NK-92 (cell line): Measurements from ENCODE around the gene HEMGN.
A peak's percentile ranks its signal among the peaks of the same experiment; 100 is the strongest.
"Not testable (repeated sequence)": the region's sequence is repeated elsewhere in the genome, so short reads cannot be mapped to it uniquely, and the experiment has no call there.

Experiments used
- DNase-seq: peaks from one replicate; lab custom pipeline; 2025; ENCODE audit not compliant: unreplicated experiment; lab: John Stamatoyannopoulos, UW

The HEMGN gene

GRCh38 chr9:97938081-97938644, at the start of gene HEMGN:
TSS of gene HEMGN (minus strand) at chr9:97938172. CDS start at chr9:97938136, 36 bp downstream.
- no peak for DNase-seq

DNA sequence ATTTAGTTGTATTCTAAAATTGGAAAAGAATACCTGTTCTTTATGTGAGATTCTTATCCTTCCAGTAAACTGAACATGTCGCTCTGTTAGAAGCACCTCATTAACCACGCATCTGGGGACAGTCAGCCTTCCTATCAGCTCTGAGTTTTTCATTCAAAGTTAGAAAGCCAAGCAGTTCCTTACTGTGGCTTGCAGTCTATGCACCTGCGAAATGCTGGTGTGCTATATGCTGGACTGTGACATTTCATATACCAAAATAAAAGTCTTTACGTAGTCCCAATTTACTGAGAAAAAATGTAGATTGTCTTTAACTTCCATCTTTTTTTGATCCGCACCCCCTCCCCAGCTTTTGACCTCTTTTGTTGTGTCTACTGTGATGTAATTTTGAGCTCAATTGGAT, 49.5 kb upstream of the HEMGN start:
- no peak for DNase-seq

GRCh38 chr9:97985058-97985861, 47.3 kb upstream of the HEMGN start:
- no peak for DNase-seq

- no peak for DNase-seq
Observed at GRCh38 chr9:97984188-97985057, 46.5 kb upstream of the HEMGN start.

- DNase-seq, result no peak
Observed at GRCh38 chr9:97983589-97984187, 45.7 kb upstream of the HEMGN start.

DNA sequence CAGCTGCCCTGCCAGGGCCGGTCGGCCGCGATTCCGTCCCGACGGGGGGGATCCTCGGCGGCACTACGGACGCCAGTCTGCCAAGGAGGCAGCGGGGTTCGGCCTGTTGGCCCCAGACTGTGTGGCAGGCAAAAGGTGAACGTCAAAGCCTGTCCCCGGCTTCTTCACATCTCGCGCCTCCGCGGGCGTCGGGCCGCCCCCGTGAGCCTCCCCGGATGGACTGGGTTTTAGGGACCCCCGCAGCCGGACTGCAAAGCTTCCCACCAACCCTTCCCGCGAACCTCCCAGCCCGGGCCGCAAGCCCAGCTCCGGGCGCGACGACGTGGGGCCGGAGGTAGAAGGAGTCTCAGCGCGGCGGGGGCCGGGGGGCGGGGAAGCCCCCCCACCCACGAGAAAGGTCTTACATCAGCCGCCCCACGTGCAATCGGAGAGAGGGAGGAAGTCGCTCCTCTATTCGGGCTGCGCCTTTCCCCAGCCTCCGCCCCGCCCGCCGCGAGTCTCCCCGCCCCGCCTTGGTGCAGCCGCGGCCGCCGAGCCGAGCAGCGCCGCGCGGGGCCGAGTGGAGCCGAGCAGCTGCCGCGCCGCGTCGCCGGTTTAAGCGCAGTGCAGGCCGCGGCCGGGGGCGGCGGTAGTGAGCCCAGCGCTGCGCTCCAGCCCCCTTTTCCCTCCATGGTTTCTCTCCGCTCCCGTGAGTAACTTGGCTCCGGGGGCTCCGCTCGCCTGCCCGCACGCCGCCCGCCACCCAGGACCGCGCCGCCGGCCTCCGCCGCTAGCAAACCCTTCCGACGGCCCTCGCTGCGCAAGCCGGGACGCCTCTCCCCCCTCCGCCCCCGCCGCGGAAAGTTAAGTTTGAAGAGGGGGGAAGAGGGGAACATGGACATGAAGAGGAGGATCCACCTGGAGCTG, 45.0 kb upstream of the HEMGN start, which contains the start of gene ANP32B:
Gene ANP32B, plus strand, starts transcription at position 659 of the 906 bp plus-strand sequence. Its CDS starts 215 bp downstream, at position 874.
- peak; percentile 76 for DNase-seq

- DNase-seq, result no peak
Observed at GRCh38 chr9:97981846-97982682, 44.1 kb upstream of the HEMGN start.

DNA sequence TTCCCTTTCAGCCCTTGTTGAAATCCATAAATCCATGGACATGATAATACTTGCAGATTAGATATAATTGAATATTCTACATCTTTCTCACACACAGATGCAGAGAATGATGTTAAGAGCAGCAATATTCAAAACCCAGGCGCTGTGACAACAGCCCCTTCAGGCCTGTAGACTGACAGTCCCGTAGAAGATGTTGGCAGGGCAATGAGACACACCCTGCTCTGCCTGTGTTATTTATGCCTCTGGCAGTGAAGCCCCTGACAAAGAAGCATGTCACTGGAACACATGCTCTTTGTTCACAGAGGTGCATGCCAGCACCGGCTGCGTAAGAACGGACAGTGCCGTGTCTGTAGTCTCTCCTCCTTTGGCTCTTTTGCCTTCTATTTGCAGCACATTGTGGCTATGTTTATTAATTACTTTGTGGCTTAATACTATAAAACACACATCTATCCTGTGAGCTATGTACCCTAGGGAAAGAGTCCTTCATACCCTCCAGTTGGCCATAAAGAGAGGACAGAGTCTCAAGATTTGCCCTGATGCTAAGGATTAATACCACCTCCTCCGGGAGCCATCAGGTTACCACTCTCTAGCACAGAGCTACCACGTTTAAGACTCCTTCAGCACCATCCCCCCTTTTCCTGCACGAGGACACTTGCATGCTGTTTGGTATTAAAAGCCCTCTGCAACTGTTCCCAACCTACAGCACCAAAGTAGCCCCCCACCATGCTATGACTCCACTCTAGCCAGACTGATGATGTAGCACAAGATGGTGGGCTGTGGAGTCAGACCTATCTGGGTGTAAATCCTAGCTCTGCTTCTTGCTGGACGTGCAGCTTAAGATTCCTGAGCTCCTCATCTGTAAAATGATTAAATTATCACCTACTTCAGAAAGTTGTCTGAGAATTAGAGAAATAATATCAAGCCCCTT, 43.2 kb upstream of the HEMGN start:
- no peak for DNase-seq

GRCh38 chr9:97980479-97980803, 42.5 kb upstream of the HEMGN start:
- no peak for DNase-seq

DNA sequence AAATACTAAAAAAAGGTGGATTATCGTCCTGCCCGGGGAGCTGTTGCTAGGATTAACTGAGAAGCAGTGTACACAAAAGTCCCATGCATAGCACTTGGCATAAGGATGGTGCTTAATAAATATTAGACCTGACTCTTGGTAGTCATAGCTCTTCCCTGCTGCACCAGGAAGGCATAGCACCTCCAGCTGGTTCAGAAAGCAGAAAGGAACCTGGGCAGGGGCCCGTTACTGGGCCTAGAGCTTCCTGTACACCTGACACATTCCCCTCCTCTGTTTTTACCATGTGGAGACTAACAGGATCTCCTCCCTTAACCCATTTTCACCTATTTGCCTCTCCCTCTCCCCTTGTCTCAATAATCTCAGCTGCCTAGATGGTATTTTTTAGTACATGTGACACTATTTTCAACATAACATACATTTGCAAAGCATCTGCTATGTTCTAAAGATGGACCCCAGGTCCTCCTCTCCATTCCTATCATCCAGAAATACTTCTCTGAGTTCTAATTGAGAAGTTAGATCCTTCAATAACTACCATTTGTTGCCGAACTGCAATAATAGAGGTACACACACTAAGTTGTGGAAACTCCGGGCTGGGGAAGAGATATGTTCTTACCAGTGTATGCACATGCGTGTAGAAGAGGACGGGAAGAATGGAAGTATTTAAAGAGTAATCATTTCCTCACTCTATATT, 42.0 kb upstream of the HEMGN start:
- DNase-seq, result no peak

DNA sequence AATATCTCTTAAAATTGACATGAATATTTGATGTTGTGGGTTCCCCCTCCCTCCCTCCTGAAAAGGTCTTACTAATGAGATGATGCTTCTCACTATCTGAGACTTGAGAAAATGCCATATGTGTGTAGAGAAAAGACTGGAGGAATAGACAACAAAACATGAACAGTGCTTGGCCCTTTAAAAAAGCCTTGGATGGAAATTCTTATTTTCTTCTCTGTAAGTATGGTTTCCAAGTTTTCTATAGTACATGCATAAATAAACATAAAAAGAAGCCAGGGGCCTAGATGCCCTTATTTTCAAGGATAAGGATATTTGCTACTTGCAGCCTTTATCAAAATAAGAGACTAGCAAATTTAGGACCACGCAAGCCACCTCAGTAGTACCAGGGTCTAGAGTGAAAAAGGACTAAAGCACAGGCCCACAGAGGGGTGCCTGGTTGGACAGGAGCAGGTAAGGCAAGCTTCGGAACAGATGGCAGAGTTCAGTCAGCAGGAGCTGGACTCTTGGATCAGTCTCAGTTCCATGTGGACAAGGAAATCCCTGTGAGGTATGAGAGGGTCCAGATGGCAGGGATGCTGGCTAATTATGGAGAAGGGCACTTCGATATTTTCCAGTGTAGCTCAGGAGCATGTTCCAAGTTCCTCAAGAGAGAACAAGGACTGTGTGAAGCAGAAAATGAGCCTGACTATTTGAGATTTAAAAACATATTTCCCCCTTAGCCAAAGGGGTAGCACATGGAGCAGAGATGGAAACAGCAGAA, 40.6 kb upstream of the HEMGN start:
- DNase-seq, result no peak

GRCh38 chr9:97976633-97977032, 38.7 kb upstream of the HEMGN start:
- not testable (repeated sequence) for DNase-seq

DNA sequence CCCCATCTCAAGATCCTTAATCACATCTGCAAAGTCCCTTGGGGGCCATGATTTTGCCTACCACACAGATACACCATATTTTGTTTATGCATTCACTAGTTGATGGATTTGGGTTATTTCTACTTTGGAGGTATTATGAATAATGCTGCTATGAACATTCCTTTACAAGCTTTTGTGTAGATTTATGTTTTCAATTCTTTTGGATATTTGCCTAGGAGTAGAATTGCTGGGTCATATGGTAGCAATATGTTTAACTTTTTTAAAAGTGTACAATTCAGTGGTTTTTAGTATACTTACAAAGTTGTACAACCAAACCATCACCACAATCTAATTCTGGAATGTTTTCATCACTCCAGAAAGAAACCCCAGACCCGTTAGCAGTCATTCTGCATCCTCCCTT, 37.4 kb upstream of the HEMGN start:
- DNase-seq, result no peak

DNA sequence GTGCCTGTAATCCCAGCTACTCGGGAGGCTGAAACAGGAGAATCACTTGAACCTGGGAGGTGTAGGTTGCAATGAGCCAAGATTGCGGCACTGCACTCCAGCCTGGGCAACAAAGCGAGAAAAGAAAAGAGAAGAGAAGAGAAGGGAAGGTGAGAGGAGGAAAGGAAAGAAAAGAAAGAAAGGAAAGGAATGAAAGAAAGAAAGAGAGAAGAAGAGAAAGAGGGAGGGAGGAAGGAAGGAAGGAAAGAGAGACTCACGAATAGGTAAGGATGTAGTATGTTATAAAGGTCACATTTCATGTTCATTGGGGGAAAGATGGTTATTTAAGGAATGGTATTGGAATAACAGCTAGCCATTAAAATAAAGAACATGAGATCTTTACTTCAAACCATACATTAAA, 34.8 kb upstream of the HEMGN start:
- no peak for DNase-seq

DNA sequence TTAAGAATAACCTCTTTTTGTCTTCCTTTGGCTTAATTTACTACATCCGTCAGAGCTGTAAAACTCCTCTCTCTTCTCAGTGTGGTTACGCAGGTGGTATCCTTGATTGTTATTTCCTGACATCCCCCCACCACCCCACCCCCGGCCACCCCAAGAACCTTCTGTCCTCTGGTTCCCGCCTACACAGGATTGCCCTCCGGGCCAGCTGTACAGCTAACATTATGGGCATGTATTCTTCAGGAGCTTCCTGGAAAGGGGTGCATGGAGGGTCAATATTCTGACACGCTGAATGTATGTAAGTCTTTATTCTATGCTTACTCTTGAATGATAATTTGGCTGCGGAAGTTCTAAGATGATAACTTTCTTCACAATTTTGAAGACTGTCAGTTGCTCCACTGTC, 32.2 kb upstream of the HEMGN start:
- DNase-seq, result no peak

- DNase-seq, result no peak
Observed at GRCh38 chr9:97969014-97969413, 31.0 kb upstream of the HEMGN start.

GRCh38 chr9:97966493-97966892, 28.5 kb upstream of the HEMGN start:
- no peak for DNase-seq
